Measurements from ENCODE around the gene ESPNL.

Gene ESPNL

GRCh38 chr2:238141541-238142318, 41.6 kb downstream of the ESPNL start:
- no peak for DNase-seq (ENCODE audit: low spot score)

GRCh38 chr2:238142382-238143205, 42.5 kb downstream of the ESPNL start:
- no peak for DNase-seq (ENCODE audit: low spot score)

GRCh38 chr2:238143239-238143951, 43.3 kb downstream of the ESPNL start:
- no peak for DNase-seq (ENCODE audit: low spot score)

GRCh38 chr2:238144262-238144661, 44.1 kb downstream of the ESPNL start:
- DNase-seq (ENCODE audit: low spot score), result no peak

- no peak for DNase-seq (ENCODE audit: low spot score)
Measured at GRCh38 chr2:238145046-238145445, 44.9 kb downstream of the ESPNL start.

GRCh38 chr2:238145851-238146250, 45.7 kb downstream of the ESPNL start:
- no peak for DNase-seq (ENCODE audit: low spot score)

- DNase-seq (ENCODE audit: low spot score), result no peak
Measured at GRCh38 chr2:238146884-238147544, 46.9 kb downstream of the ESPNL start.

GRCh38 chr2:238148981-238149380, 48.8 kb downstream of the ESPNL start:
- no peak for DNase-seq (ENCODE audit: low spot score)

- DNase-seq (ENCODE audit: low spot score), result no peak
Measured at GRCh38 chr2:238149841-238150572, 49.9 kb downstream of the ESPNL start.

- DNase-seq (ENCODE audit: low spot score), result no peak
Measured at GRCh38 chr2:238150686-238151085, 50.5 kb downstream of the ESPNL start.

GRCh38 chr2:238151205-238151604, 51.1 kb downstream of the ESPNL start:
- DNase-seq (ENCODE audit: low spot score), result no peak

- no peak for DNase-seq (ENCODE audit: low spot score)
Measured at GRCh38 chr2:238151628-238152235, 51.6 kb downstream of the ESPNL start.

GRCh38 chr2:238152771-238153688, 52.9 kb downstream of the ESPNL start:
- DNase-seq (ENCODE audit: low spot score), result no peak

- no peak for DNase-seq (ENCODE audit: low spot score)
Measured at GRCh38 chr2:238154570-238154969, 54.4 kb downstream of the ESPNL start.

GRCh38 chr2:238155051-238155760, 55.1 kb downstream of the ESPNL start:
- DNase-seq (ENCODE audit: low spot score), result no peak

GRCh38 chr2:238155761-238156694, 55.9 kb downstream of the ESPNL start:
- DNase-seq (ENCODE audit: low spot score), result no peak

- no peak for DNase-seq (ENCODE audit: low spot score)
Measured at GRCh38 chr2:238157506-238158017, 57.4 kb downstream of the ESPNL start.

- no peak for DNase-seq (ENCODE audit: low spot score)
Measured at GRCh38 chr2:238158018-238158508, 57.9 kb downstream of the ESPNL start.
